Thymus (tissue), 11 donors: ENCODE data around the gene SEMA7A. TPM values are rescaled to one million over a fixed set of nuclear protein-coding genes. Genes with fewer than 3 reads are reported as not detected.

Source experiments
- DNase-seq, 9 donors: peaks; one replicate each; pipeline ENCODE4 v3.0.0-alpha.2; 2013; ENCODE audit warnings: low spot score in 9 of 9, low read depth in 6 of 9, missing footprints in 1 of 9
- H3K27ac ChIP-seq, 2 donors: one replicate each; pipeline ENCODE4 v1.5.1; 2013; ENCODE audit warnings: control low read depth in 1 of 2, low read depth in 1 of 2, low read length in 1 of 2, mild to moderate bottlenecking in 1 of 2, moderate library complexity in 1 of 2
- H3K27me3 ChIP-seq, 2 donors: one replicate each; pipeline ENCODE4 v1.5.1; 2013; ENCODE audit warnings: low read length in 1 of 2; ENCODE audit not compliant: control insufficient read depth in 2 of 2, insufficient read depth in 1 of 2
- H3K36me3 ChIP-seq, 2 donors: one replicate each; pipeline ENCODE4 v1.5.1; 2013; ENCODE audit warnings: low read length in 1 of 2, mild to moderate bottlenecking in 1 of 2, moderate library complexity in 1 of 2; ENCODE audit not compliant: control insufficient read depth in 2 of 2, insufficient read depth in 2 of 2
- H3K4me1 ChIP-seq, 2 donors: one replicate each; pipeline ENCODE4 v1.5.1; 2013; ENCODE audit warnings: low read length in 2 of 2; ENCODE audit not compliant: control insufficient read depth in 2 of 2, insufficient read depth in 2 of 2
- H3K4me3 ChIP-seq, 2 donors: one replicate each; pipeline ENCODE4 v1.5.1; 2013; ENCODE audit warnings: low read length in 2 of 2, control low read depth in 1 of 2, mild to moderate bottlenecking in 1 of 2
- H3K9me3 ChIP-seq, 2 donors: one replicate each; pipeline ENCODE4 v1.5.1; 2013; ENCODE audit warnings: low read length in 1 of 2, mild to moderate bottlenecking in 1 of 2; ENCODE audit not compliant: control insufficient read depth in 2 of 2, insufficient read depth in 1 of 2
- WGBS: extraction: QIAGEN DNeasy Blood & Tissue Kit; methylation state at CpG from one replicate; pipeline ENCODE4 v1.1.7; 2013; 5-methylcytosine and 5-hydroxymethylcytosine counted together
- polyA plus RNA-seq: library from polyadenylated mRNA; stranded (reverse); fragments of 200-250 nt; gene quantifications from one replicate; pipeline ENCODE4 v1.2.3, GENCODE V29; 2013
- total RNA-seq: library from RNA; stranded (reverse); fragments of 120-200 nt; gene quantifications from one replicate; pipeline ENCODE4 v1.2.4, GENCODE V29; 2013
- donor health status: healthy.

Gene SEMA7A
- total and polyA plus RNA-seq, 2 donors = 12.3 to 22.0 TPM

- H3K36me3 ChIP-seq = no peaks in the 10 kb centered on the region
- no peaks in the 10 kb centered on the region for H3K9me3 ChIP-seq
- H3K4me1 ChIP-seq = peaks cover 2 to 36% of the 10 kb centered on the region in 2 donors
- peaks cover 2 to 14% of the 10 kb centered on the region in 2 donors for H3K27me3 ChIP-seq
- 98% methylated on average over 1 of the region's 1 CpG for WGBS
- H3K4me3 ChIP-seq = no peak overlapping the region
- H3K27ac ChIP-seq = no peak overlapping the region
- no peak for DNase-seq
Observed at GRCh38 chr15:74376226-74376625, 57.5 kb downstream of the SEMA7A start.

- DNase-seq = peak in 8 of 9 donors; percentile 65 to 92 (median 78)
- no peaks in the 10 kb centered on the region for H3K36me3 ChIP-seq
- H3K4me1 ChIP-seq = peaks cover 2 to 36% of the 10 kb centered on the region in 2 donors
- H3K27me3 ChIP-seq = peaks cover 2 to 18% of the 10 kb centered on the region in 2 donors
- H3K9me3 ChIP-seq = no peaks in the 10 kb centered on the region
- H3K27ac ChIP-seq = no peak overlapping the region
- 18% methylated on average over 9 of the region's 9 CpGs for WGBS
- H3K4me3 ChIP-seq = no peak overlapping the region
Observed at GRCh38 chr15:74375303-74375693, 58.5 kb downstream of the SEMA7A start.

GRCh38 chr15:74374648-74375302, 59.0 kb downstream of the SEMA7A start:
- 29% methylated on average over 11 of the region's 11 CpGs for WGBS

DNA sequence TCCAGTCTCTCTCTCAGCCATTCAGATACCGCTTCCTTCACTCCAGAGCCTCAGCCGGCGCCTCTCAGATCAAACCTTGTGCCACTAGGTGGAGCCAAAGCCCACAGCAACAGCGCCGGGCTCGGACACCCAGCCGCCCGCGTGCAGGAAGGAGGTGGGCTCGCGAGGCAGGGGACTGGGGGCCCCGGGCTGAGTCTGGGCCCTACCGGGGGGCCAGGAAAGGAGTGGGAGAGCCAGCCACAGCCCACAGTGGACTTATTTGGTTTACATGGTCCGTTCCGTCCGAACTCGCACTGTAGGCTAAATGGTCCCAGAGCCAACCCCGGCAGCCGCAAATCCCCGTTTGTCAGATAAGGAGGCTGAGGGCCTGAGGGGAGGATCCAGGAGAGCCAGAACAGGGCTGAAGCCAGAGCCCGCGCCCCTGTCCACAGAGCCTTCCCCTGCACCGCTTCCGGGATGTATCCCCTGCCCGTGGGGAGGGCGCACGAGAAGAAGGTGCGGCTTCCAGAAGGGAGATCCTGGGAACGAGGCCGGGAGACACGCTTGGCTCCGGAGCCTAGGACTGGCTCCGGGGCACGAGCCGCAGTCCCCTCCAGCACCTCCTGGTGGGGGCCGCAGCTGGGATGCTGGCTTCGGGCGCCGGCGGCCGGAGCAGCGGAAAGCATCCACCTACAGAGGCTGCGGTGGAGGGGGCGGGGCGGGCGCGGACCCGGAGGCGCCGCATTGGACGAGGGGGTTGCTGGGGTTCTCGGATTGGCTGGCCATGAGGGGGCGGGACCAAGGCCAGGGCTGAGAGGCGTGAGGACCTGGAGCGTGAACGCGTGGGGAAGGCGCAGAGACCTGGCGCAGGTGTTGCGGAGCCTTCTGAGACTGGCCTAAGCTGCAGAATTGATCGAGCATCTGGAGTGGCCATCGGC, 59.8 kb downstream of the SEMA7A start:
- Histone ChIP-seq H3K27ac (peak overlapping the region; percentile 19 to 38), H3K36me3 (no peaks in the 10 kb centered on the region), H3K9me3 (no peaks in the 10 kb centered on the region), H3K27me3 (peaks cover 2 to 26% of the 10 kb centered on the region in 2 donors), H3K4me3 (peak overlapping the region; percentile 44 to 66), H3K4me1 (peaks cover 2 to 33% of the 10 kb centered on the region in 2 donors)
- peak; percentile 75 to 96 (median 92) for DNase-seq
- whole genome bisulfite sequencing = under 1% methylated on average over 62 of the region's 62 CpGs

More at GRCh38 chr15:74374648-74375302, 59.0 kb downstream of the SEMA7A start:
- no peaks in the 10 kb centered on the region for H3K9me3 ChIP-seq
- H3K4me1 ChIP-seq = peaks cover 2 to 36% of the 10 kb centered on the region in 2 donors
- H3K36me3 ChIP-seq = no peaks in the 10 kb centered on the region
- DNase-seq = no peak
- H3K27ac ChIP-seq = no peak overlapping the region
- peak overlapping the region in 1 of 2 donors; percentile 66 for H3K4me3 ChIP-seq
- peaks cover 2 to 18% of the 10 kb centered on the region in 2 donors for H3K27me3 ChIP-seq

- no peak for DNase-seq
- H3K9me3 ChIP-seq = no peaks in the 10 kb centered on the region
- peaks cover 2 to 28% of the 10 kb centered on the region in 2 donors for H3K4me1 ChIP-seq
- no peaks in the 10 kb centered on the region for H3K36me3 ChIP-seq
- no peak overlapping the region for H3K27ac ChIP-seq
- no peak overlapping the region for H3K4me3 ChIP-seq
- H3K27me3 ChIP-seq = peaks cover 2 to 31% of the 10 kb centered on the region in 2 donors
- WGBS = 76% methylated on average over 13 of the region's 13 CpGs
Observed at GRCh38 chr15:74373056-74373650, 60.6 kb downstream of the SEMA7A start.

DNA sequence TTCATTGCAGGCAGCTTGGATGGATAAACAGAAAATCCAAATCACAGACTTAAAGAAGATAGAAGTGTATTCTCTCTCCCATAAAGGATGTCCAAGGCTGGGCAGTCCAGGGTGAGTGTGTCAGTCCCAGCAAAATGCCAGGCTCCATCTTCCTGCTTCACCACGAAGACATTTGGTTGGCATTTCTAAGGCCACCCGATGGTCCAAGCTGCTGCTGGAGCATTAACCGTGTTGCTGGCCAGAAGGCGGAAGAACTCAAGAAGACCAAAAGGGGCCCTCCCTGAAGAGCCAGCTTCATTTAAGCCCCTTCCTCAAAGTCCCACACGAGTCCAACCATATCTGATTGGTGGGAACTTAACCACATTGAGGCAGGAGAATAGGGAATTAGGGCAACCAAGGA, 63.3 kb downstream of the SEMA7A start:
- H3K4me3 ChIP-seq = no peak overlapping the region
- peaks cover 2 to 21% of the 10 kb centered on the region in 2 donors for H3K4me1 ChIP-seq
- H3K9me3 ChIP-seq = no peaks in the 10 kb centered on the region
- 92% methylated on average over 5 of the region's 5 CpGs for WGBS
- H3K27ac ChIP-seq = no peak overlapping the region
- H3K27me3 ChIP-seq = peaks cover 13 to 58% of the 10 kb centered on the region in 2 donors
- DNase-seq = no peak
- no peaks in the 10 kb centered on the region for H3K36me3 ChIP-seq

DNA sequence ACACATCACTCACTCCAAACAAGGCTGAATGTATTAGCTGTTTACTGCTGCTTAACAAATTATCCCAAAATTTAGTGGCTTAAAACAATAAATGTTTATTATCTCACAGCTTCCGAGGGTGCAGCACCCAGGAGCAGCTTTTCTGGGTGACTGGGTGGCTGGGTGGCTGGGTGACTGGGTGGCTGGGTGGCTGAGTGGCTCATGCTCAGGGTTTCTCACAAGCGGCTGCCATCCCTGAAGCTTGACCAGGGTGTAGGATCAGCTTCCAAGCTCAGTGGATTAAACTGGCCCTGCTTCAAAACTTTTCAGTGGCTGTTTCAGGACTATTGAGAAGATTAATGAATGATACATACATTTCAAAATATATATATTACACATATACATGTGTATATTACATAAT, 64.0 kb downstream of the SEMA7A start:
- no peak for DNase-seq
- H3K27me3 ChIP-seq = peaks cover 19 to 65% of the 10 kb centered on the region in 2 donors
- H3K4me1 ChIP-seq = peaks cover 2 to 15% of the 10 kb centered on the region in 2 donors
- H3K27ac ChIP-seq = no peak overlapping the region
- no peak overlapping the region for H3K4me3 ChIP-seq
- H3K36me3 ChIP-seq = no peaks in the 10 kb centered on the region
- H3K9me3 ChIP-seq = no peaks in the 10 kb centered on the region
- 95% methylated on average over 2 of the region's 2 CpGs for WGBS

- no peak overlapping the region for H3K4me3 ChIP-seq
Observed at GRCh38 chr15:74369084-74369745, 64.5 kb downstream of the SEMA7A start.

More at GRCh38 chr15:74369084-74369745, 64.5 kb downstream of the SEMA7A start:
- Histone ChIP-seq H3K27ac (no peak overlapping the region), H3K27me3 (peaks cover 19 to 70% of the 10 kb centered on the region in 2 donors), H3K36me3 (no peaks in the 10 kb centered on the region), H3K9me3 (no peaks in the 10 kb centered on the region), H3K4me1 (peaks cover 2 to 10% of the 10 kb centered on the region in 2 donors)
- 84% methylated on average over 10 of the region's 10 CpGs for WGBS
- no peak for DNase-seq
